ENCODE measurements around the gene LINC00632. TPM values are rescaled to one million over a fixed set of nuclear protein-coding genes. Genes with fewer than 3 reads are reported as not detected.

The LINC00632 gene
- polyA plus RNA-seq, 1 experiment = 54.3 TPM

- ChIA-PET CTCF (no interaction called here), POLR2A (no interaction called here)
- Histone ChIP-seq H3K4me3 (ENCODE audit: low read depth, low read length) (no peak overlapping the region), H3K36me3 (ENCODE audit: control insufficient read depth, insufficient read depth, low read length) (no peaks in the 10 kb centered on the region), H3K27me3 (ENCODE audit: control insufficient read depth, insufficient read depth, low read length) (no peaks in the 10 kb centered on the region)
- no peak for DNase-seq (ENCODE audit: low read depth)
- TF ChIP-seq, protein P1, sequence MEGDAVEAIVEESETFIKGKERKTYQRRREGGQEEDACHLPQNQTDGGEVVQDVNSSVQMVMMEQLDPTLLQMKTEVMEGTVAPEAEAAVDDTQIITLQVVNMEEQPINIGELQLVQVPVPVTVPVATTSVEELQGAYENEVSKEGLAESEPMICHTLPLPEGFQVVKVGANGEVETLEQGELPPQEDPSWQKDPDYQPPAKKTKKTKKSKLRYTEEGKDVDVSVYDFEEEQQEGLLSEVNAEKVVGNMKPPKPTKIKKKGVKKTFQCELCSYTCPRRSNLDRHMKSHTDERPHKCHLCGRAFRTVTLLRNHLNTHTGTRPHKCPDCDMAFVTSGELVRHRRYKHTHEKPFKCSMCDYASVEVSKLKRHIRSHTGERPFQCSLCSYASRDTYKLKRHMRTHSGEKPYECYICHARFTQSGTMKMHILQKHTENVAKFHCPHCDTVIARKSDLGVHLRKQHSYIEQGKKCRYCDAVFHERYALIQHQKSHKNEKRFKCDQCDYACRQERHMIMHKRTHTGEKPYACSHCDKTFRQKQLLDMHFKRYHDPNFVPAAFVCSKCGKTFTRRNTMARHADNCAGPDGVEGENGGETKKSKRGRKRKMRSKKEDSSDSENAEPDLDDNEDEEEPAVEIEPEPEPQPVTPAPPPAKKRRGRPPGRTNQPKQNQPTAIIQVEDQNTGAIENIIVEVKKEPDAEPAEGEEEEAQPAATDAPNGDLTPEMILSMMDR (IDR thresholded peaks at IDR 0.05; ENCODE audit: insufficient read depth, low read depth, low read length) = no peak
Measured at GRCh38 chrX:140697618-140698017, 11.9 kb upstream of the LINC00632 start.

DNA sequence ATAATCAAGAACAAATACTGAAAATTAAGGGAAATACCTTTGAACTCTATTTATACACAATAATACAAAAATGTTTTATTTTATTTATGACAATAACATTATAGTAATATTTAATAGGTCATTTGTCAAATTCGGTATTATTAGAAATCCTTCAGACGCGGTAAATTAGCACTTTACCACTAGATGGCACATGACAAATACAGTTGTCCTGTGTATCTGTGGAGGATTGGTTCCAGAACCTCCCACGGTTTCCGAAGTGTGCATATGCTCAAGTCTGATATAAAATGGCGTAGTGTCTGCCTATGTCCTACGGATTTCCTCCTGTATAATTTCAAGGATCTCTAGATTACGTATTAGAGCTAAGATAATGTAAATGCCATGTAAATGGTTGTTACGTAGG, 8.1 kb upstream of the LINC00632 start:
- CTCF ChIA-PET = no interaction called here
- no peak for DNase-seq (ENCODE audit: low read depth)
- TF ChIP-seq, protein P1 (IDR thresholded peaks at IDR 0.05; ENCODE audit: insufficient read depth, low read depth, low read length) = peak; percentile 26; the same call in 1 of the 2 replicates
- no peaks in the 10 kb centered on the region for H3K27me3 ChIP-seq (ENCODE audit: control insufficient read depth, insufficient read depth, low read length)
- POLR2A ChIA-PET = no interaction called here
- no peak overlapping the region for H3K4me3 ChIP-seq (ENCODE audit: low read depth, low read length)
- H3K36me3 ChIP-seq (ENCODE audit: control insufficient read depth, insufficient read depth, low read length) = no peaks in the 10 kb centered on the region

GRCh38 chrX:140710710-140711109, 1.2 kb downstream of the LINC00632 start:
- DNase-seq (ENCODE audit: low read depth) = no peak
- Histone ChIP-seq H3K36me3 (ENCODE audit: control insufficient read depth, insufficient read depth, low read length) (no peaks in the 10 kb centered on the region), H3K27me3 (ENCODE audit: control insufficient read depth, insufficient read depth, low read length) (no peaks in the 10 kb centered on the region), H3K4me3 (ENCODE audit: low read depth, low read length) (no peak overlapping the region)
- TF ChIP-seq, protein P1 (IDR thresholded peaks at IDR 0.05; ENCODE audit: insufficient read depth, low read depth, low read length) = no peak
- ChIA-PET POLR2A (no interaction called here), CTCF (no interaction called here)

GRCh38 chrX:140711894-140712293, 2.3 kb downstream of the LINC00632 start:
- Histone ChIP-seq H3K36me3 (ENCODE audit: control insufficient read depth, insufficient read depth, low read length) (no peaks in the 10 kb centered on the region), H3K27me3 (ENCODE audit: control insufficient read depth, insufficient read depth, low read length) (no peaks in the 10 kb centered on the region), H3K4me3 (ENCODE audit: low read depth, low read length) (no peak overlapping the region)
- TF ChIP-seq, protein P1 (IDR thresholded peaks at IDR 0.05; ENCODE audit: insufficient read depth, low read depth, low read length) = no peak
- CTCF ChIA-PET = no interaction called here
- POLR2A ChIA-PET = no interaction called here
- DNase-seq (ENCODE audit: low read depth) = no peak

DNA sequence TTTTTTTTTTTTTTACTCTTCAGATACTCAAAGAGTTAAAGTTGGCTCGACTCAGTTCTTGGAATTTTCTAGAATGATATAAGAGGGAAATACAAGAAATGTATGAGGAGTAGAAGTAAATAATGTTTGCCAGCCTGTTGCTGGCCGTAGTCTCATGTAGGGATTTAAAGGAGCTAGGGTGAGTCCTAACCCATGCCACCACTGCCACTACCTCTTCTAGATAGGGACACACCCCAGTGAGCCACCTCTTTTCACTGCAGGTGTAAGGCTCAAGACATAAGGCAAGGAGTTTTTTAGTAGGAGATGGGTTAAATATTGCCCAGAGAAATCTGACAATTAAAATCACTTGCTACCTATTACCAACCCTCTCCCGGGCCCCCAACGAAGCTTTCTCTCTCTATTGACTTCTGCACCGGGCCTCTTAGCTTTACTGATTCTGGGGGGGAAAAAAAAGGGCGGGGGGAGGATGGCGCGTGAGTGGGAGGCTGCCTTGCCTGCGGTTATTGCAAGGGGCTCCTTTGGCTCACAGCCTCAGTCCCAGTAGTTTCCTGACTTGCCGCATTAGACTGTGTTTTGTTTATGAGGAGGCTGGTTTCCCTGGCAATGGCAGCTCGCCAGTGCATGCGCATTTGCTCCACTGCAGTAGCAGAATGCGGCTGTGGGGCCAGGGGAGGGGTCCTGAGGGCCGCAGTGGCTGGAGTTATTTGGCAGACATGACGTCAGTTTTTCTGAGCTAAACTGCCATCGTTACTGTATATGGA, 3.0 kb downstream of the LINC00632 start:
- ChIA-PET CTCF (no interaction called here), POLR2A (no interaction called here)
- no peaks in the 10 kb centered on the region for H3K36me3 ChIP-seq (ENCODE audit: control insufficient read depth, insufficient read depth, low read length)
- TF ChIP-seq, protein P1 (IDR thresholded peaks at IDR 0.05; ENCODE audit: insufficient read depth, low read depth, low read length) = no peak
- H3K27me3 ChIP-seq (ENCODE audit: control insufficient read depth, insufficient read depth, low read length) = no peaks in the 10 kb centered on the region
- H3K4me3 ChIP-seq (ENCODE audit: low read depth, low read length) = no peak overlapping the region
- no peak for DNase-seq (ENCODE audit: low read depth)
